CD4-positive, alpha-beta T cell treated with Interleukin-12 subunit alpha and Interleukin-12 subunit beta, for 1 hour (primary cell): ENCODE measurements around the gene PLAAT4.
"Not testable (repeated sequence)": the region's sequence is repeated elsewhere in the genome, so short reads cannot be mapped to it uniquely, and the experiment has no call there.

Experiments used
- DNase-seq: peaks from one replicate; pipeline ENCODE4 v3.0.0-alpha.2; 2020

PLAAT4 gene

DNA sequence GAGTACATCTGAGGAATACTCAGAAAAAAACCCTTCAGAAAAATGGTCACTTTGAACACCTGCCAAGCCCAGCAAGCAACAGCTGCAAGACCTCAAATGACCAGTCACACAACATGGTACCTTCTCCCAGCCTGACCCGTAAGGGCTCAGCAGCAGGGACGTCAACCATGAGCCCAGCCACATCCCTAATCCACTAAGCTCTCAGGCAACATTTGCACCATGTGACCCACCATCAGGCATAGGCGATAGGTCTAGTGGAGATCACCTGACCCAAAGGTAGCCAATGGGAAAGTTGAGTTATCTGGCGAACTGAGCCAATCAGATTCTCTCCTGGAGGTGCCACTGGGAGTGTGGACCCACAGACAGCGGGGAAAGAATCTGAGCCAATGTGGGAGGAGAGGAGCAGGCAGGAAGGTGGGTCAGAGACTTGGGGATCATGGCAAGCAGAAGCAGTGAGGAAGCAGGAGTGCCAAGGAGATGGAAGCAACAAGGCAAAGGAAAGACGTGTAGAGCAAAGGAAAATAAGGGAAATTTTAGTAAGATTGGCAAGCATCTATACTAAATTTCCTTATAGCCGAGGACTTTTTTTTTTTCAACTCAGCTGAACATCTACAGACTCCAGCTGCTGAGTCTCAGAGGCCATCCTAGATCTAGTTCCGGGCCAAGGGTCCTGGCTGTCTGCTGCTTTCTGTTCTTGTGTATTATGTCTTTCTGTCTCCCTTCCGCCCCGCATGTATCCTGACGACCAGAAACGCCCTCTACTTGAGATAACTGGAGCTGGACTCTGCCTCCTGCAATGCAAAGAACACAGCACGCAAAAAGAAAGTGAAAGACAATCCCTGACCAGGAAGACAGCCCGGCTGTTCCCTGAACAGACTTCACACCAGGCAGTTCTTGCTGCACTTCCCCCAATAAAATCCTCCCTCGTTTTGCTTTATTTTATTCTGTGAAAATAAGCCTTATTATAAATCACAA lies 37.6 kb downstream of the PLAAT4 start:
- DNase-seq: peak; percentile 56

GRCh38 chr11:63574856-63575602 lies 38.4 kb downstream of the PLAAT4 start:
- no peak for DNase-seq

GRCh38 chr11:63578882-63579281 lies 42.3 kb downstream of the PLAAT4 start:
- not testable (repeated sequence) for DNase-seq

- DNase-seq: not testable (repeated sequence)
These were observed 44.6 kb downstream of the PLAAT4 start for GRCh38 chr11:63581224-63581623.

- DNase-seq: no peak
These were observed 46.7 kb downstream of the PLAAT4 start for GRCh38 chr11:63583357-63583677.

DNA sequence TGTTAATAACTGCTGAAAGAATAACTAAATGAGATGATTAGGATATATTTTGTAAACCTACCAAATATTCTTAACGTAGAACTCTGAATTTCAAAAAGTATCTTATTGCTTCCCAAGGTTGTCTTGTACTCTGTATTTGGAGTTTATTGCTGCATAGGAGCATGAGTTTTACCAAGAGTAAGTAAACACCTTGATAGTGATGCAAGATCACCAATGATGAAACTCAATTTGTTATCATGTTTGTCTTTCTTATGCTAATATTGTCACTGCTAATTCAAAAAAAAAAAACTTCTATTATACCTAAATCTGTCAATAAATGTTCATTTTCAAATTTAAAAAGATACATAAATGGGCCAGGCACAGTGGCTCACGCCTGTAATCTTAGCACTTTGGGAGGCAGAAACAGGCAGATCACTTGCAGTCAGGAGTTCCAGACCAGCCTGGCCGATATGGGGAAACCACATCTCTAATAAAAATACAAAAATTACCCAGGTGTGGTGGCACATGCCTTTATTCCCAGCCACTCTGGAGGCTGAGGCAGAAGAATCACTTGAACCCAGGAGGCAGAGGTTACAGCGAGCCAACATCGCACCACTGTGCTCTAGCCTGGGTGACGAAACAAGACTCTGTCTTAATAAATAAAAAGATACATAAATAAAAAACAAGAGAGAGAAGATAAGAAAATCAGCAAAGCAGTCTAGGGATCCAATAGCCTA lies 50.0 kb downstream of the PLAAT4 start:
- no peak for DNase-seq

DNA sequence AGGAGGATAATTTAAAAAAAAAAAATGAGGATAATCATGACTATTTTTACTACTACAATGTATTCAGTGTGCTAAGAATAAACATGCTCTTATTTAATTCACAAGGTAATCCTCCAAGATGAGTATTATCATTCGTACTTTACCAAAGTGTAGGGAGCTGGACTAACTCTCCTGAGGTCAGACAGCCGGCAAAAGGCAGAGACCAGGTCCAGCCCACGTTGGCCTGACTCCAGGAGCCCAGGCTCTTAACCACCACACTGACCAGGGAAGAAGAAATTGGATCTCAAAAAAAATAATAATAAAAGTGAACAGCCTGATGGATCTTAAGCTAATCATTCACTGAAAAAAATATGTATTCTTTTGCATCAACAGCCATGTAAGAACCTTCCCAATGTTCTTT lies 52.4 kb downstream of the PLAAT4 start:
- DNase-seq: no peak

DNA sequence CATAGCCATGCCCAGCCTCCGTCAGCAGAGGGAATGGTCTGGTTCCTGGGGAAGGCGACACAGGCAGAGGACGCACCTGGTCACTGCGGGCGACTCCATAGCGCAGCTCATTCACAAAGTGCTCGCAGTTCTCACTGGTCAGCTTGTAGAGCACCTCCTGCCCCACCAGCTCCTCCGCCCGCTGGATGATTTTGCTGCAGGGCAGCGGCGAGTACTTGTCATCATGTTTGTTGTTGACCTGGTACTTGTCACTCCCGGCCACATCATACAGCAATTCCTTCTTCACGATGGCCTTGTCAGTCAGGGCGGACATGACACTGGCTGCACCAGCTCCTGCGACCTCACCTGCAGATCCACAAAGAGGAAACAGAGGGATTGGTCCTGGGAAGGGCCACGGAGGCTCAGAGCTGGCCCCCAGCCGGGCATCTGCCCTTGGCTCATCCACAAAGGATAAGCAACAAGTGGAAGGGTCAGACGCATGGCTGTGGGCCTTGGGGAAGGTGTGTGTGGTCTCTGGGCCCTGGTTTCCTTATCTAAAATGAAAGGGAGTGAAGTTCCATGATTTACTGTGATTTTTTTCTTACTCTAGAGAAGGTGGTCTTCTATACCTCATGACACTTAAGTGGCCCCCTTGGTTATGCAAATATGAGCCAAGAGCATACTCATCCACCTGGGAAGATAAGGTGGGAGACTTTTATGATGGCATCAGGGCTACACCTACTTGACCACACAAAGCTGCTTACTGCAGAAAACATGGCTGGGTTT lies 53.6 kb downstream of the PLAAT4 start:
- DNase-seq: no peak

DNA sequence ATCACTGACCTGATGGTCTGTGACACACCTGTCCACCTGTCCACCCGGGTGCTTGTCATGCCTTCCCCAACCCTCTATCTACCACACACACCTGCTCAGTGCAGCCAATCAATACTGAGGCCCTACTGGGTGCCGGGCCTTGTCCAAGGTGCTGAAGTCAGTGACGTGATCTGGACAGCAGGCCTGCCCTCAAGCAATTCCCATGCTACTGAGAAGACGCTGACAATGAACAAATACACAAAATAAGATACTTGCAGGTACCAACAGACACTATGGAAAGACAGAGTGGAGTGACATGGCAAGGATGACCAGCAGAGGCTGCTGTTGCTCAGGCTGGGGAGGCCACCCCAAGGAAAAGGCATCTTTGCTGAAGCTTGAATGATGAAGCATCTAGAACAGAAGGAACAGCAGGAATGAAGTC lies 56.4 kb downstream of the PLAAT4 start:
- DNase-seq: no peak

GRCh38 chr11:63595296-63595695 lies 58.7 kb downstream of the PLAAT4 start:
- DNase-seq: no peak
